Fibroblast of peridontal ligament (primary cell): ENCODE data around the gene SAMD11.

Experiments used
- DNase-seq: peaks from one replicate; pipeline ENCODE4 v3.0.0-alpha.2; 2010; ENCODE audit errors: extremely low read depth

Gene SAMD11

DNA sequence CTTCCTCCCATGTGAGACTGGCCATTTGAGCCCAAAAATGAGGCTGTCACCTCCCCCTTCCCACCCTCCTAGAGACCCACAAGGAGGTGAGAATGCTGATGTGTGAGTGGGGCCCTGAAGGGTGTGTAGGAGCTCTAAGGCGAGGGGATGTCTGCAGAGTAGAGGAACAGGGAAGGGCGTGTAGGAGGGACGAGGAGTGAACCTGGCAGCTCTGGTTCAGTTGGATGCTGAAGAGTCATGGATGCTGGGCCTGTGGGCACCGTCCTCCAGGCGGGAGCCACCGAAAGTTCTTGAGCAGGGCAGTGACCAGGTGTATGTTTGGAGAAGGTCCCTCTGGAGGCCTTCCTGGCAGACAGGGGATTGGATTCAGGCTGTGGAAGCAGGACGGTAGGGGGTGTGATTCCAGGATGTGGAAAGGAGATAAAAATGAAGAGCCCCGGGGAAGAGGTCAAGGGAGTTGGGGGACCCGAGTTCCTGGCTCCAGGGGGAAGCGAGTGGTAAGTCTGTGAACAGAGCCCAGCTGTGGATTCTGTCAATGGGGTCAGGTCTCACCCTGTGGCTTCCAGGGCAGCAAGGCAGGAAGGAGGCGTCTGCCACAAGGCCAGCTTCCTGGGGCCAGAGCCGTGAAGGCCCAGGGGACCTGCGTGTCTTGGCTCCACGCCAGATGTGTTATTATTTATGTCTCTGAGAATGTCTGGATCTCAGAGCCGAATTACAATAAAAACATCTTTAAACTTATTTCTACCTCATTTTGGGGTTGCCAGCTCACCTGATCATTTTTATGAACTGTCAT lies 7.9 kb downstream of the SAMD11 start:
- DNase-seq = no peak

DNA sequence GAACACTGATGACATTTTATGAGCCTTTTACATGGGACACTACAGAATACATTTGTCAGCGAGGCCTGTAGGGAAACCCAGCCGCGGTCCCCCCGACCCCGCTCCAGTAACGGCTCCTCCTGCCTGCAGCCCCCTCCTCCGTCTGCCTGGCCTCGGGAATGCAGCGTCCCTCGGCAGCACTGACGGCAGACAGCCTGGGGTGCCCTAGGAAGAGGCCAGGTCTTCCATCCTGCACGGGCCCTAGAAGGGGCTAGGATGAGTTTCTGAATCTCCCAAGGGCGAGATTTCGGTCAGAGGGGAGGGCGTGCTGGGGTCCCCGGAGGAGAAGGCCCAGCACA lies 8.4 kb downstream of the SAMD11 start:
- no peak for DNase-seq

DNA sequence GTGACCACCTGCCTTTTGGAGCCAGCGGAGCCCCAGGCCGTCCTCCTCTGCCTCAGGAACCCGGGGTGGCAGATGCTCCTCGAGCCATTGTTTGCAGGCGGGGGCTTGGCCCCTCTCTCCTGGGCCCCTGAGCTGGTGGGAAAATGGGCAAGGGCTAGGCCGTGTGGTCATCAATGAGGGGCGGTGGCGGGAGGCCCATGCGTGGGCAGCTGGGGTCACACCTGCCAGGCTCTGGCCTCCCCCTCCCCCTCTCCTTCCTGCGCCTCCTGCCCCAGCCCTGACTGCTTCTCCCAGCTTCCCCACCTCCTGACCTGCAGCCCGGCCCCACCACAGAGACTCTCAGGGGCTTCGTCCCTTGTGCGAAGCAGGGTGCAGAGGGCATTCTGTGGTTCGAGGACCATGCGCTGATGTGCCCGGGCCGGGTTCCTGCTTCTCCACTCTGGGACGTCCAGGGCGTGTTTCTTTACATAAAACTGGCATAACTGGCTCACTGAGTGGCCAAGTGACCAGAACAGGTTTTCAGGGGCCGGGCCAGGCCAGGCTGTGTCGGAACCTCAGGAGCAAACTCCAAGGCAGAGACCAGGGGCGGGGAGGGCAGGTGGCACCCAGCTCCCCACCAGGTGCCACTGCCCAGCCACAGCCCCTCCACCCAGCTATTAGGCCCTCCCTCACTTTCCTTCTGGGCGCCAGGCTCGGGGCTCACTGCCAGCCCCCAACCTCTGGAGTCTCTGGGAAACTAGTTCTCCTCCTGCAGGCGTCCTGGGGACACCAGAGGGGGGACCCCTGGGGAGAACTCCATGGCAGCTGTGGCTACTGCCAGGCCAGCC lies 9.3 kb downstream of the SAMD11 start:
- DNase-seq = no peak

DNA sequence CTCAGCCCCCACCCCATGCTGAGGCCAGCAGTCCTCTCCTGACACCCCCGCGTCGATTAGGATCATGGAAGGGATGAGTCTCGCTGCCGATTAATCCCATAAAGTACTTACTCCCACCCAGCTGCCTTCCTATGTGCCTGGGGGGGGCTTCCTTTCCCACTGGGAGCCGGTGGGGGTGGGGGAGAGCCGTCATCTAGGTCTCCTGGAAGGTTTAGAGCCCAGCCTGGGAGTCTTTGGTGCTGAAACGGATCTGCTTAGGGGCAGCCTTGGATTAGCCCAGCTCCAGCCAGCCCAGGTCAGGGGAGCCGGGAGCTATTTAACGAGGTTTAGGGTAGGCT lies 9.8 kb downstream of the SAMD11 start:
- no peak for DNase-seq

DNA sequence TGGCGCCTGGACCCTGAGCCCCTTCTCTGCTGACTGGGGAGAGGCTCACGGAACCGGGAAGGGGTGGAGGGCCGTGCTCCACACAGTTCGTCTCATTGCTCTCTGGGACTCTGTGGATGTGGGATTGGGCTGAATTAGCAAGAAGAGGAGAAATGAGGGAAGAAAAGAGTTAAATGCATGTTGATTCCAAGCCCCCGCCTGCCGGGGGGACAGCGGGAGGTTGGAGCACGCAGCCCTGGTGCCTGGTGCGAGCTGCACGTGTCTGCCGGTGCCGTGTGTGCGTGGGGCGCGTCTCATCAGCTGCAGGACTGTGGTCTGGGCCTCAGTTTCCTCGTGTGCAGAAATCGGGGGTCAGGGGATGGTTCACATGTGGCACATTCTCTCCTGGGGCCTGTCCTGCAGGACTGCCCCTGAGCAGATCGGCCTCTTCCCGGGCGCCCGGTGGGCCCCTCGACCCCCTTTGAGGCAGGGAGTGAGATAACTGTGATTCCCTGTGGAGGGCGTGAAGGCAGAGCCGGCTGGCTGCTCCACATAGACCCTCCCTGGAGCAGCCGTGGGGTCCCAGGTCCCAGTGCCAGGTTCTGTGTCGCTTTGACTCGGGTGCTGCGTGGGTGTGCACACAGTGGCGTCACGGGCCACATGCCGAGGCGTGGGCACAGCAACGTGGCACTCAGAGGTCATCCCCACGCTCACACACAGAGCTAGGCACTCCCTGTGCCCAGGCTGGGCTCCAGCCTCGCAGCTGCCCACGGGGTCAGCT lies 11.4 kb downstream of the SAMD11 start:
- DNase-seq = no peak

DNA sequence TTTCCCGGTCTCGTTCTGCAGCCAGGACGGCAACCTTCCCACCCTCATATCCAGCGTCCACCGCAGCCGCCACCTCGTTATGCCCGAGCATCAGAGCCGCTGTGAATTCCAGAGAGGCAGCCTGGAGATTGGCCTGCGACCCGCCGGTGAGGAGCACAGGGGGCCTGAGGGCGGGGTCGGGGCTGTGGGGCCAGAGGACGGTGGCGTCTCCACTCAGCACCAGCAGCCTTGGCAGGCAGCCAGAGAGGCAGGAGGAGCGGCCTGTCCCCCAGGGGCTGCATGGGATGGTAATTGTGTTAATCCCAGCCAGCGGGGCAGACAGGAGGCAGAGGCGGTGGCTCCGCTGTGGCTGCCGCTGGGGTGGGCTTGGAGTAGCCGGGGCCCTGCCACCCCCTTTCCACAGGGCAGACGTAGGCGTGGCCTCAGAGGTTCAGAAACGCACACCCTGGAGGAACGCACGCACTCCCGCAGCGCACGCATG lies 12.1 kb downstream of the SAMD11 start:
- DNase-seq = no peak

DNA sequence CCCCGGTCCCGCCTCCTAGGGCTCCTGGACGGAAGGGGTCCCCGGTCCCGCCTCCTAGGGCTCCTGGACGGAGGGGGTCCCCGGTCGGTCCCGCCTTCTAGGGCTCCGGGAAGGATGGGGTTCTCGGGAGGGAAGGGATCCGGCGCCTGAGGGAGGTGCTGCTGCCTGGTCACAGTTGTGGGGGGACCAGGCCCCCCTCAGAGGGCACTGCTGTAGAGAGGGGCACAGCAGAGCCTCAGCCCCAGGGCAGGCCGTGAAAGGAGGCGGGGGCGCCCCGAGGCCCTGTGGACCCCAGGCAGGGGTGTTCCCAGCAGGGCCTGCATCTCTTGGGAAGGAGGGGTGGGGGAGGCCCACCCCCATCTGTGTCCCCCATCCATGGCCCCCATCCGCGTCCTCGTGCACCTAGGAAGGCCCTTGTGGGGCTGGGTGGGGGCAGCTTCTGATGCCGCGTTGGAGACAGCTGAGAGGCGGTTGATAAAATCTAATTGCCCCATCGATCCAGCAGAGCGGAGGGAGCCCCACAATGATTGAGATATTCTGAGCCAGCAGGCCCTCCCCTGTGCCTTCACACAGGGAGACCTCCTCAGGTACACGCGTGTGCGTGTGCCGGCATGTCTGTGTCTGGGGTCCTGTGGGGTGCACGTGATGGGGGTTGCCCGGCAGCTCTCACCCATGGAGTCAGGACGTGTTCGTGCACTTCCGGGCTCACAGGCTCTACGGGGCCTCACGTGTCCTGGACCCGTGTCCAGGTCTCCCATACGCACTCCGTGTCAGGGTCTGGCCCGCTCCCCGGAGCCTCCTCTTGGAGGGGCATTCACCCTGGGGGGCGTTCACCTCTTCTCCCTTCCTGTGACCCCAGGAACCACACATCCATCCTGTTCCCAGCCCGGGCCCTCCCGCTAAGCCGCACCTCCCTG lies 12.9 kb downstream of the SAMD11 start:
- DNase-seq = no peak

DNA sequence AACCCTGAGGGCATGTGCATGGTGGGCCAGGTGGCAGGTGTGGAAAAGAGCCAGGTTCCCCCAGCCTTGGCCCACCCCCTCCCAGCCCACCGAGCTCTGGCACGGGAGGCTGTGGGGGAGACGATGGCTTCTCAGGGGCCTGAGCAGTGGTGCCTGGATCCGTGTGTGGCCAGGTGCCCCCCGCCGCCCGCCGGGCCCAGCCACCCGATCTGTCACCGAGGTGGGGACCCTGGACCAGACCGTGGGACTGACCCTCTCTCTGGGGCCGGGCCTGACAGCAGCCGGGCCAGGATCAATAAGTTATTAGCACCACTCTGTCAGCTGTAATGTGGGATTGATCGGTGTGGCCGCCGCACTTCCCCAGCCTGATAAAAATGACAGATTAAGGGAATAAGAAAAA lies 13.8 kb downstream of the SAMD11 start:
- no peak for DNase-seq

DNA sequence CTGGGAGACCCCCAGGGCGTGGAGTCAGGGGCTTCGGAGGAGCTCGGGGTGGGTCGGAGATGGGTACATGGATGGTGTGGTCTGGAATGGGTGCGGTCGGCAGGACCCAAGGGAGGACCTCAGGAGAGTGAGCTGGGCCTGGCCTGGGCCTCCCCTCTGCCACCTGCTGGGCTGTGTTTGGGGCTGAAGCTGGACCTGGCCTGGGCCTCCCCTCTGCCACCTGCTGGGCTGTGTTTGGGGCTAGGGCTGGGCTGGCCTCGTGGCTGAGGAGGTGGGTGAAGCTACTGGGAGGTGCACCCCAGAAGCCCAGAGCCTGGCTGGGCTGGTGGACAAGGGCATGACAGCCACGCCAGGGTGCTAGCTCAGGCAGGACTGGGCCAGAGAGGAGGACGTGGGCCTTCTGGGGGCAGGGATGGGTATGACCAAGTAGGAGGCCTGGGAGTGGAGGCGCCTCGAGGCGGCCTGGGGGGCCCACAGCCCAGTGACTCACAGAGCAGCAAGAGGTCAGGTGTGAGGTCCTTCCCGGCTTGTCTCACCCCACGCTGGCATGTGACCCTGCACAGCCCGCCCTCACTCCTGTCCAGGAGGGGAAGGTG lies 14.5 kb downstream of the SAMD11 start:
- DNase-seq = no peak

DNA sequence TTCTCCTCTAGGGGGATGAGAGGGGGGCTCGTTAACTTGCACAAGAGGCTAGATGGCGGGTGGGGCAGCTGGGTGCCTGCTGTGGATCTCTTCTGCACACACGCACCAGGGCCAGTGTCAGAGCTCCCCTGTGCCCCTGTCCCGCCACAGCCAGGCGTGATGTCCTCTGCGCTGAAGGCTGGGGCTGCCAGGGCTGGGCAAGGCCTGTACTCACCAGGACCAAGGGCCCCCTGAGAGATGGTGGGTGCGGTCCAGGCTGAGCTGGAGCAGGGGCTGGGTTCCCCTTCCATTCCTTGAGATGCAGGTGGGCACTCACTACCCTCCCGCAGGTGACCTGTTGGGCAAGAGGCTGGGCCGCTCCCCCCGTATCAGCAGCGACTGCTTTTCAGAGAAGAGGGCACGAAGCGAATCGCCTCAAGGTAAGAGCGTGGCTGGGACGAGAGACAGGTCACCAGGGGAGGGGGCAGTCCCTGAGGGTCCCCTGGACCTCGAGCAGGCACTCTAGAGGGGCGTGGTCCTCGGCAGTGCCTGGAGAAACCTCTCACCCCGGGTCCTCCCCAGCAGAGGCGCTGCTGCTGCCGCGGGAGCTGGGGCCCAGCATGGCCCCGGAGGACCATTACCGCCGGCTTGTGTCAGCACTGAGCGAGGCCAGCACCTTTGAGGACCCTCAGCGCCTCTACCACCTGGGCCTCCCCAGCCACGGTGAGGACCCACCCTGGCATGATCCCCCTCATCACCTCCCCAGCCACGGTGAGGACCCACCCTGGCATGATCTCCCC lies 15.2 kb downstream of the SAMD11 start:
- no peak for DNase-seq

DNA sequence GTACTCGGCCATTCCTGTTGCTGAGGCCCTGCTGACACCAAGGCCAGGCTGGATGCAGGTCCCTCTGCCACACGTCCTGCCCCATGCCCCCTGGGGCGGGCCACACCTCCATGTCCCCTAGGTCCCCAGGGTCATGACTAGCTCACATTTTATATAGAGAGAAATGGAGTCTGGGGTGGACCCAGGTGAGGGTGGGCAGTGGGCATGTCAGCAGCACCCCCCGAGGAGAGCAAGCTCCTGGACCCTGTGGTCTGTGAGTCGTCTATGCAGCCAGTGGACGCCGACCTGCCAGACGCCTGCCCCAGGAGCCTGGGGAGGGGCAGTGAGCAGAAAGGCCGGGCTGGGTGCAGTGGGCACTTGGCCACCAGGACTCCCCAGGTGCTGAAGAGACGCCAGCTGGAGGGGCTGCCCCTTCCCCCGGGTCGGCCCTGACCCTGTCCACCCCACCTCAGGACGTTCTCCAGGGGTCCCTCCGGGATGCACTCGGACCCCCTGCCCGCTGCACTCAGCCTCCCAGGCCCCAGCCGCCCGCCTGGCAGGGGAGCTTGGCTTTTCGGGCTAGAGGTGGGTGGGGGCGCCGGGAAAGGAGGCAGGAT lies 15.9 kb downstream of the SAMD11 start:
- no peak for DNase-seq

DNA sequence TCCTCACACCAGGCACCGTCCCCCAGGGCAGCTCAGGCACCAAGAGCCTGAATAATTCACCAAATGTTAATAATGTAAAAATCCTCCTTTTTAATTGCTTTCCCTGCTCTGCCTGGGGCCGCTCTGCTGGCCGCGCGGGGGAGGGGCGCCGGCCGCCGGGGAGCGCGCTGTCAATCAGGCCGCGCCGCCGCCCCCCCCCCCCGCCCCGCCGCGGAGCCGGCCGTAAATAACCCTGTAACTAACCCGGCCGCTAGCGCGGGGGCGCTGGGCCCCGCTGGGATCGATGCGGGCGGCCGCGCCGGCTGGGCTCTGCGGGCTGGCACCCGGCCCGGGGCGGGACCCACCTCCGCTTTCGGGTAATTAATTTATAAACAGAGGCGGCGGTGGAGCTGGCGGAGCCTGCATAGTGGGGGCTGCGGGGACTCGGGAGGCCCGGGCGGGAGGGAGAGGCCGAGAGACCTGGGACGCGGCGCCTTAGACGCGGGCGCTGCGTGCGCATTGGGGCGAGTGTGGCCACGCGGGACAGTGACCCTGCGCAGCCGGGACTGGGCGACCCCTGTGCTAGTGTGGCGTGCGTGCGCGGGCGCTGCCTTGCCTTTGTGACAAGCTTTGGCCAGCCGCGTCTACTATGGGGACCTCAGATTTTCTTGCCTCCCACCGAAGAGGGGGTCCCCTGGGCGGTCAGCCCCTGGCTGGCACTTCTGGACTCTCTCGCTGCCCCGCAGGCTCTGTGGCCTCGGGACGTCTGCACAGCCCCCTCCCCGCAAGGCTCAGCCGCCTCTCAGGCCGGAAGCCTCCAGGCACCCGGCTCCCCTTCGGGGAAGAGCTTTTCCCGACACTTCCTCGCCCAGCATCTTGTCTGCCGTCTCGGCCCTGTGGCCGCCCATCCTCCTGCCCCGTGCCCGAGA lies 16.6 kb downstream of the SAMD11 start:
- peak; percentile 40 for DNase-seq

DNA sequence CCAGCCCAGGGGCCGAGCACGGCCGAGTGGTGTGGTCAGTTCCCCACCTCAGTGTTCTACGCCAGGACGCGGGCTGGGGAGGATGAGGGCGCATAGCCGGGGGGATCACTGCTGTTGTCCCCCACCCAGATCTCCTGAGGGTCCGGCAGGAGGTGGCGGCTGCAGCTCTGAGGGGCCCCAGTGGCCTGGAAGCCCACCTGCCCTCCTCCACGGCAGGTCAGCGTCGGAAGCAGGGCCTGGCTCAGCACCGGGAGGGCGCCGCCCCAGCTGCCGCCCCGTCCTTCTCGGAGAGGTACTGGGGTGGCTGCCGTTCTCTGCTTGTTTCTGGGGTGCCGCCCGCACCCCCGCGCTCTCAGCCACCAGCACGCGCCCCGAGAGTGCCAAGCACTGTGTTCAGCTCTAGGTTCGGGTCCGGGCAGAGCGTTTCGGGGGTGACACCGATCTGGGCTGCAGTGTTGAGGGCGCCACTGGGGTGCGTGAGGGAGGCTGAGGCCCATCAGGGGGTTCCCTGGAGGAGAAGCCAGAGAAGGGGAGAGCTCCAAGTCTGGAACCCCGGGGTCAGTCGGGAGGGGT lies 17.4 kb downstream of the SAMD11 start:
- DNase-seq = no peak

DNA sequence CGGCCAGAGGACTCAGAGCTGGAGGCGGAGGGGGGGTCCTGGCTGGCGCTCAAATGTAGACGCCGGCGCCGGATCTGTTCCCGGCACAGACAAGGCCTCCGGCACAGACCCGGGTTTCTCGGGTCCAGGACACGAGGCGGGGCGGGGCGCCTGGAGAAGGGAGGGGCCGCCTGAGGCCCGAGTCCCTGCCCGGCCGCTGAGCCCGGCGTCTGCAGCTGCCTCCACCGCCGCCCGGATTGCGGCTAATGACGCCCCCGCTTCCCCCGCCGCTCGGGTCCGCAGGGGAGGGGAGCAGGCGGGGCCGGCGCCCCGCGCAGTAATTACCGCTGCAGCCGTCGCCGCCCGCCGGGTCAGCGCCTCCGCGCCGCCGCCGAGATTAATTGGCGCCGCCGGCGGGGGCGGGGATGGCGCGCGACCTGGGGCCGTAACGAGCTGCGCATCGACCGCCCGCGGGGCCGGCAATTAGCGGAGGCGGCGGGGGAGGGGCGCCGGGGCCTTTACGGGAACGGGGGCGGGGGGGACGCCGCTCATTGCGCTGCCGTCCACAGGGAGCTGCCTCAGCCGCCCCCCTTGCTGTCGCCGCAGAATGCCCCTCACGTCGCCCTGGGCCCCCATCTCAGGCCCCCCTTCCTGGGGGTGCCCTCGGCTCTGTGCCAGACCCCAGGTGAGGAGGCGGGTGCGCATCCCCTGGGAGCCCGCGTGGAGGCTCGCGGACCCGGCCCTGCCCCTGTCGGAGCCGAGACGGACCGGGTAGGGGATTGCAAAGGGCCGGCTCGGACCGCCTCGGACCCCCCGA lies 18.1 kb downstream of the SAMD11 start:
- DNase-seq = no peak

DNA sequence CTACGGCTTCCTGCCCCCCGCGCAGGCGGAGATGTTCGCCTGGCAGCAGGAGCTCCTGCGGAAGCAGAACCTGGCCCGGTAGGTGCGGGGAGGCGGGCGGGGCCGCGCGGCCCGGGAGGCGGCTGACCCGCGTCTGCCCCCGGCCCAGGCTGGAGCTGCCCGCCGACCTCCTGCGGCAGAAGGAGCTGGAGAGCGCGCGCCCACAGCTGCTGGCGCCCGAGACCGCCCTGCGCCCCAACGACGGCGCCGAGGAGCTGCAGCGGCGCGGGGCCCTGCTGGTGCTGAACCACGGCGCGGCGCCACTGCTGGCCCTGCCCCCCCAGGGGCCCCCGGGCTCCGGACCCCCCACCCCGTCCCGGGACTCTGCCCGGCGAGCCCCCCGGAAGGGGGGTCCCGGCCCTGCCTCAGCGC lies 18.7 kb downstream of the SAMD11 start:
- DNase-seq = no peak

DNA sequence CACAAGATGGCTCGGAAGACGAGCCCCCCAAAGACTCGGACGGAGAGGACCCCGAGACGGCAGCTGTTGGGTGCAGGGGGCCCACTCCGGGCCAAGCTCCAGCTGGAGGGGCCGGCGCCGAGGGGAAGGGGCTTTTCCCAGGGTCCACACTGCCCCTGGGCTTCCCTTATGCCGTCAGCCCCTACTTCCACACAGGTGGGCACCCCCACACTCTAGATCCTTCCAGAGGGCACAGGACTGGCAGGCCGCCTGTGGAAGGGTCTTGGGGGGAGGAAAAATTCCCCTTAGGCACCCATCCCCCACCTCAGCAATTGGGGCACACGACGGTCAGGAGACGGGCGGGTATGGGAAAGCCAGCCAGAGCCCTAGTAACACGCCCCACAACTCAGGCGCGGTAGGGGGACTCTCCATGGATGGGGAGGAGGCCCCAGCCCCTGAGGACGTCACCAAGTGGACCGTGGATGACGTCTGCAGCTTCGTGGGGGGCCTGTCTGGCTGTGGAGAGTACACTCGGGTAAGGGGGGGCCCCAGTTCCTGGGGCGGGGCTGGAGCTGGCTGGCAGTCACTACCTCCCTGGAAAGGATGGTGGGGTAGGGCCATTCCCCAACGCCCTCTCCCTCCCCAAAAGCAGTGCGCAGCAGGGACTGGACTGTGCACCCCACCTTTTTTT lies 19.3 kb downstream of the SAMD11 start:
- DNase-seq = no peak
